Nucleus accumbens (tissue), 56 donors: ENCODE results near the gene KIF11.
A peak's percentile ranks its signal among the peaks of the same experiment; 100 is the strongest.

Experiments
- DNase-seq, 56 donors: peaks; one replicate each; lab custom pipeline; 2025; lab: John Stamatoyannopoulos, UW

The KIF11 gene

DNA sequence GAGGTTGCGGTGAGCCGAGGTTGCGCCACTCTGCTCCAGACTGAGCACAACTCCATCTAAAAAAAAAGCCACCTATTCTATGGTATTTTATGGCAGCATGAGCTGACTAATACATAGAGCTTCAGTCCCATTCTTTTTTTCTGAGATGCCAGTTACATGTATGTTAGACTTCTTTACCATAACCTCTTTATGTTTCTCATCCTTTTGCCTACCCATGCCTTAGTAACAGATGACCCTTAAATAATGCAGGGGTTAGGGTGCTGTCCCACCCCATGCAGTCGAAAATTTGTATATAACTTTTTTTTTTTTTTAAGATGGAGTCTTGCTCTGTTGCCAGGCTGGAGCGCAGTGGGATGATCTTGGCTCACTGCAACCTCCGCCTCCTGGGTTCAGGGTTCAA is 74.1 kb downstream of the KIF11 start:
- DNase-seq = no peak

DNA sequence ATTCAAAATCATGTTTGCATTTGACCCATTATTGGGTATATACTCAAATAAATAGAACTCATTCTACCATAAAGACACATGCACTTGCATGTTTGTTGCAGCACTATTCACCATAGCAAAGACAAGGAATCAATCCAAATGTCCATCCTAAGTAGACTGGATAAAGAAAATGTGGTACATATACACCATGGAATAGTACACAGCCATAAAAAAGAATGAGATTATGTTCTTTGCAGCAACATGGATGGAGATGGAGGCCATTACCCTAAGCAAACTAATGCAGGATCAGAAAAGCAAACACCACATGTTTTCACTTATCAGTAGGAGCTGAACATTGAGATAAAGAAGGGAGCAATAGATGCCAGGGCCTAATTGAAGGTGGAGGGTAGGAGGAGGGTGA is 84.8 kb downstream of the KIF11 start:
- DNase-seq = no peak

DNA sequence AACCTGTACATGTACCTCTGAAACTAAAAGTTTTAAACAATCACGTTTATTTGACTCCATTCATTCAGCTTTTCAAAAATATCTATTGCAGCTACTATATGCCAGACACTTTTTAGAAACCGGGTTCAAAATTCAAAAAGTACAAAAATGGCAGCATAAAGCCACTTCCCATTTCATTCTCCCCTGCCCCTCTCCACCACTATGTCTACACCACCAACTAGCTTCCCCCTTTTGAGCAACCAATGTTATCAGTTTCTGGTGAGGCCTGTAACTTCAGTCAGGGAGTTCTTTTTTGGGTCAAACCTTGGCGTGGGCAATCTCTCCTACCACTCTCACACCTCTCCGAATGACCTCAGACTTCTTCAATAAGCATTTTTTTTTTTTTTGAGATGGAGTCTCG is 85.3 kb downstream of the KIF11 start:
- no peak for DNase-seq

DNA sequence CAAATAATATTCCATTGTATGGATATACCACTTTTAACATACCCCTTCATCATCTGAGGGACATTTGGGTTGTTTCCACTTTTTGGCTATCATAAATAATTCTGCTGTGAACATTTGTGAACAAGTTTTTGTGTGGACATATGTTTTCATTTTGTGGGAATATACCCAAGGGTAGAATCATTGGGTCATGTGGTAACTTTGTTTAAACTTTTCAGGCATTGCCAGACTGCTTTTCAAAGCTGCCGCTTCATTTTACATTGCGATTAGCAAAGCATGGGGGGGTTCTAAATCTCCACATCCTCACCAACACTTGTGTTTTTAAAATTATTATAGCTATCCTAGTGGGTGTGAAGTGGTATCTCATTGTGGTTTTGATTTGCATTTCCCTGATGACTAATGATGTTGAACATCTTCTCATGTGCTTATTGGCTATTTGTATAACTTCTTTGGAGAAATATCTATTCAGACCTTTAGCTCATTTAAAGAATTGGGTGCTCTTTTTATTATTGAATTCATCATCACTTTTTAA is 88.4 kb downstream of the KIF11 start:
- no peak for DNase-seq

DNA sequence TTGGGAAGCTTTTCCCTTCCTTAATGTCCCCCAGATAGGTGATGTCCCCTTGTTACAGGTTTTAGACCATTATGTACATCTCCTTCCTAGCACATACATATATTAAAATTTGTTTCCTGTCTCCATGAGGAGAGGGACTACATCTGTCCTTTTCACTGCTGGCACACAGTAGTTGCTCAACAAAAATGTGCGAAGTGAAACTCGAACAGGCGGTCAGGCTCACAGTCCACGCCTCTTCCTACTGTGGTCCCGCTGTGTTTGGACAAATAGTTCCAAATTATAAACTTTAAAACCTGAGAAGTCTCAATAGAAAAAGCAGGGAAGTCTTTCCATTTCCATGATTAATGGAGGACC is 95.6 kb downstream of the KIF11 start:
- no peak for DNase-seq

DNA sequence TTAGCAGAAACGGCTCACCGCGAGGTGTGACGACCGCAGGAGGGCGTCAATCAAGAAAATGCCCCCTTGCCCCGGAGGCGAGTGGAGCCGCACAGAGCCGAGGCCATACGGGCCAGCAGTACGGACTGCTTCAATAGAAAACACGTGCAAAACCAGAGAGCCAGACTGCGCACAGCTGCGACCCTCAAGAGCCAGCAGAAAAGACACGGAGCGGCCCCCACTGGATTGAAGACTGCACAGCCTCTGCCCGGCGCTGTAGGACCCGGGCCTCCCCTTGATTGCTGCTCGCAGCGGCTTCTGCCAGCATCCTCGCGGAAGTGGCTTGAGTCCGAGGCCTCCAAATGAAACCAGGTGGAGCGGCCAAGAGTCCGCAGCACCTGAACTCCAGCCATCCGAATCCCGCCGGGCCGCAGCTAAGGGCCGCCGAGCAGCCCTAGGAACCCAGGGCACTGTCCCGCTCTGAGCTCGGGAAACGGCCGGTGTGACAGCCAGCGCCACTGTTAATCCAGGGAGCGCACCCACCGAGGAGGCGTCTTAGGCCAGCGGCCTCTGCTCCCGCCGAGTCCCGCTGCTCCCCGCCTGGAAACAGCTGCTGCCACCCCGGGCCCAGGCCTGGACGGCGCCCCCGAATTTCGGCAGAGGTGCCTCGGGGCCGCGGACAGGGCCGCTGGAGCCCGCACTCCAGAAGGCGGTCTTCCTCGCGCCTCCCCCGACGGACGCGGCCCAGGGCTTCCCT is 96.2 kb downstream of the KIF11 start:
- peak in 1 of 56 donors; percentile 15 for DNase-seq

DNA sequence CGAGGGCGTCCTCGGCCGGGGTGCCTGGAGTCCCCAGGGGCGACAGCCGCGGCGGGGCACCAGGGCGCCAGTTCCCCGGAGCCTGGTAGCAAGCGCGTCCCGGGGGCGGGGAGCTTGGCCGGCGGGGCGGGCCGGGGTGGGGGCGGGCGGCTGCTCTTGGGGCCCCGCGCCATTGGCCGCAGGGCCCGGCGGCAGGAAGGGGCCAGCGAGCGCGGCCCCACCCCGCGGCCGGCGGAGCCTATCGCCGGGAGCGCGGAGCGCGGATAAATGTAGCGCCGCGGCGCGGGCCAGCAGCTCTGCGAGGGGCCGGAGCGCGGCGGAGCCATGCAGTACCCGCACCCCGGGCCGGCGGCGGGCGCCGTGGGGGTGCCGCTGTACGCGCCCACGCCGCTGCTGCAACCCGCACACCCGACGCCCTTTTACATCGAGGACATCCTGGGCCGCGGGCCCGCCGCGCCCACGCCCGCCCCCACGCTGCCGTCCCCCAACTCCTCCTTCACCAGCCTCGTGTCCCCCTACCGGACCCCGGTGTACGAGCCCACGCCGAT is 96.8 kb downstream of the KIF11 start, which contains the start of gene HHEX:
Gene HHEX (plus strand): TSS at position 293 of the 548 bp plus-strand sequence. CDS start 32 bp downstream, at position 325.
- DNase-seq = peak in 6 of 56 donors; percentile 5 to 31 (median 15)

DNA sequence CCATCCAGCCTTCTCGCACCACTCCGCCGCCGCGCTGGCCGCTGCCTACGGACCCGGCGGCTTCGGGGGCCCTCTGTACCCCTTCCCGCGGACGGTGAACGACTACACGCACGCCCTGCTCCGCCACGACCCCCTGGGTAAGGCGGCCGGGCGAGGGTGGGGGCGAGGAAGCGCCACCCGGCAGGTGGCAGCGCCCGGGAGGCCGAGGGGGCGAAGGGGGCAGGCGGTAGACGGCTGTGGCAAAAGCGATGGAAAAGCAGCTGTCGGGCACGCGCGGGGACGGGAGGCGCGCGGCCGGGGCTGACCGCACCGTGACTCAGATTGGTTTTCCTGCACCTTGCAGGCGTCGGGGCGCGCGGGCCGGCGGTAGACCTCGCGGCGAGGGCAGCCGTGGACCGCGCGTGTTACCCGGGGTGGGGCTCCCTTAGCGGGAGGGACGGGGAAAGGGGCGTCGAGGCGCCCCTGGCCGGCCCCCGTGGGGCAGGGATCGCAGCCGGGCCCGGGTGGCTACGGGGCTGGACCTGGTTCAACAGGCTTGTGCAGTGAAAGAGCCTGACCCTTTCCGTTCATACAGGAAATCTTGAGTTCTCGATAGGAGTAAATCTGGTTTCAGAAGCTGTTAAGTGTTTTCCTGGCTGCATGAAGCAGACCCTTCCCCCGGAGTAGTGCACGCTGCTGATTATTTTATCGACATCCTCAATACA is 97.4 kb downstream of the KIF11 start:
- peak in 2 of 56 donors; percentile 6 to 8 for DNase-seq

DNA sequence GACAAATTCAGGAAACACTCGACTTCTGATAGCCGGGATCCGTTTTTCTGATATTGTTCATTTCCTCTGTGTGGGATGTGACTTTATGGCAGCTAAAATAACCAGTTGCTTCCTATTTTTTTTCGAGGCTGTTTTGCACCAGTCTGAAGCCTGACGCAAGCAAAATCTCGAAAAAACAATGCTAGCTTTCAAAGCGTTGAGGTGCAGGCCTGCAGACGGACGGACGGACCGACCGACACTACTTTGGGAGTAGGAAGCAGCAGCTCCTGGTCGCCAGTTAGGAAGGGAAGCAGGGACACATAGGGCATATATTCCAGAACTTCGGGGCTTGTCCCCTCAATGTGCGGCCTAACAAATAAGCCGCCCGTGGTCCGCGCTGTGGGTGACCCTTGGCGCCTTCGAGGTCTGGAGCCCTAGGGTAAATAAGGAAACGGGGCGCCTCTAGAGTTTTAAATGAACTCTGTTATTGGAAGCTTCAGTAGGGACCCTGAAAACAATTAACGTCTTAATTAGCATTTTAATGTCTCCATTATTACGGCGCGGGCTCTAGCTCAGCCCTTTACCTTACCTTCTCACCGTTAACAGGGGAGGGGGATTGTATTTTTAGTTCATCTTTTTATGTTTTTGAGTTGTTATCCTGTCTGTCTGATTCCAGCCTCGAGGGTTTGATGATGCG is 98.1 kb downstream of the KIF11 start:
- peak in 1 of 56 donors; percentile 14 for DNase-seq

DNA sequence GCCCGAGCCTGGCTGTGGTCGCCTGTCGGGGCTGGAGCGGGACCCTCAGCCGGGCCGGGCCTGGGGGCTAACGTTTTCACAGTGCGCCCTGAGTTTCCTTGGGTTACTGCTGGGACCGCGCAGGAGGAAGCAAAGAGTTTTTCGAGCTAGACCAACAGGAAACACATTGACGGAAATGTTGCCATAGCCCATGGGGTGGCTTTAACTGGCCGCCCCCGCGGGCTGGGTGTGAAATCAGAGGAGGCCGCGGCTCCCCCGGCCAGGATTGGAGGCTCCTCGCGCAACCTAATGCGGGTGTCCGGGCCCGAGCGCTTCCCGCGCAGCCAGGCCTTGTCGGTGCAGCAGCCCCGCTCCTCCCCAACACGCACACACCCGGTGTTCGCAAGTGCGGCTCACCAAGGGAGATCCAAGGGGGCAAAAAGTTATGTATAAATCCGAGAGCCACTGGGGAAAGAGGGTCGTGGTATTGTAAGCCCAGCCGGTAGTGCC is 98.7 kb downstream of the KIF11 start:
- DNase-seq = peak in 9 of 56 donors; percentile 14 to 36 (median 16)

DNA sequence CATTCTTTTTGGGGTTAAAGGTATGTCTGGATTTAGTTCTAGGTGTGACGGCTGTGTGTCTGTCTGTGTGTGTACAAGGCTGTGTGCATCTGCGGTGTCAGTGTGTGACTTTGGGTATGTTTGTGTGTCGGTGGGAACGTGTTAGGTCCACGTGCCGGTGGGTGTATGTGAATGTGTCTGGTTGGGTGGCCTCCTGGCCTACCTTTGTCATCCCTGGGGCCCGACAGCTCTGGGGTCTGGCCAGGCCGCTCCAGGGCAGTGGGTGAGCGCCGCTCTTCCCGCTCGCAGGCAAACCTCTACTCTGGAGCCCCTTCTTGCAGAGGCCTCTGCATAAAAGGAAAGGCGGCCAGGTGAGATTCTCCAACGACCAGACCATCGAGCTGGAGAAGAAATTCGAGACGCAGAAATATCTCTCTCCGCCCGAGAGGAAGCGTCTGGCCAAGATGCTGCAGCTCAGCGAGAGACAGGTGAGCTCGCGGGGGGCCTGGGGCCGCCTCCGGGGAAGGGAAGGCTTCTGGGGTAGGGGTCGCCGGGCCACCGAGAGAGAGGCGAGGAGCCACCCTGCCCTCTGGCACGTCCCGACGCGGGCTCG is 99.2 kb downstream of the KIF11 start:
- no peak for DNase-seq

DNA sequence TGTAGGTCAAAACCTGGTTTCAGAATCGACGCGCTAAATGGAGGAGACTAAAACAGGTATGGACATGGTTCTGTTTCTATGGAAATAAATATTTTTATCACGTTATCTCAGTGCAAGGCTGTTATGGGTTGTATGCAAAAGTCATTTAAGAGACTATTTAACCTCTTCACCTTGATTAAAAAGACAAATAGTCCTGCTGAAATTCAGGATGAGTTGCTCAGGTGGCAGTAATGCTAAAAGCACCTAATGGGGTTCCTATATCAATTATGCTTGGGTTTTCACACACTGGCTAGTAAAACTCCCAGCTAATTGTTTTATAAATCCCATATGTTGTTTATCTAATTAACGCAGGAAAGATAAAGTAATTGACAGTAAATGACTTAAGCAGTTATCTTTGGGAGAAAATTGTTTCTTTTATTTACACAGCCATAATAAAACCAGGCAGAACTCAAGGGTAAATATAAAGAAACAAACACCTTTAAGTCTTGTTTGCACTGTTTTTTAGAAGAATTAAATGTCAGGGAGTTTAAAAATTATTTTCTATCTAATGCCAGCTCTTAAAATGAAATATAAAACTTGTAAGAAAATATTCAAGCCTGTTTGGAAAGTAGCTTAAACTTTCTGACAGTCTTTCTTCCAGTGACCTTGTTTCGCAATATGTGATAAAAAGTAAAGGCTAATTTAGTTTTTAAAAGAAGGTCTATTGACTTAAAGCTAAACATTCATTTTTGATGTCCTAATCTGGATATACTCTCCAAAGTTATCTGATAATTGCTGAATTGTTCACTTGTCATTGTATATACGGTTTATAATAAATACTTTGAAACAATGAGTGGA is 100.0 kb downstream of the KIF11 start:
- no peak for DNase-seq

DNA sequence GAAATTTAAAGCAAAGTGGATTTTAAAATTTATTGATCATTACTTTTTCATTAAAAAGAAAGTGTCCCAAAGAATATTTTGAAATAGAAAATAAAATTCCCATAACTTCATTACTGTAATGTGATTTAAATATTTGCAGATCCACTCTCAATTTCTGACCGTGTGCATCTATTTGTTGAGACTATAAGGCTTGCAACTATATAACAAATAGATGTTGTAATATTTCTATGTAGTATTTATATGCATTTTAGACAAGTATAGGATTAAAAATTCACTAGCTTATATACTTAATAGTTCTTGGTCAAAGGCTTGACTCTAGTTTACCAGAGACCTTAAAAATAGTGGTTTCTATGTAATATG is 100.6 kb downstream of the KIF11 start:
- no peak for DNase-seq

DNA sequence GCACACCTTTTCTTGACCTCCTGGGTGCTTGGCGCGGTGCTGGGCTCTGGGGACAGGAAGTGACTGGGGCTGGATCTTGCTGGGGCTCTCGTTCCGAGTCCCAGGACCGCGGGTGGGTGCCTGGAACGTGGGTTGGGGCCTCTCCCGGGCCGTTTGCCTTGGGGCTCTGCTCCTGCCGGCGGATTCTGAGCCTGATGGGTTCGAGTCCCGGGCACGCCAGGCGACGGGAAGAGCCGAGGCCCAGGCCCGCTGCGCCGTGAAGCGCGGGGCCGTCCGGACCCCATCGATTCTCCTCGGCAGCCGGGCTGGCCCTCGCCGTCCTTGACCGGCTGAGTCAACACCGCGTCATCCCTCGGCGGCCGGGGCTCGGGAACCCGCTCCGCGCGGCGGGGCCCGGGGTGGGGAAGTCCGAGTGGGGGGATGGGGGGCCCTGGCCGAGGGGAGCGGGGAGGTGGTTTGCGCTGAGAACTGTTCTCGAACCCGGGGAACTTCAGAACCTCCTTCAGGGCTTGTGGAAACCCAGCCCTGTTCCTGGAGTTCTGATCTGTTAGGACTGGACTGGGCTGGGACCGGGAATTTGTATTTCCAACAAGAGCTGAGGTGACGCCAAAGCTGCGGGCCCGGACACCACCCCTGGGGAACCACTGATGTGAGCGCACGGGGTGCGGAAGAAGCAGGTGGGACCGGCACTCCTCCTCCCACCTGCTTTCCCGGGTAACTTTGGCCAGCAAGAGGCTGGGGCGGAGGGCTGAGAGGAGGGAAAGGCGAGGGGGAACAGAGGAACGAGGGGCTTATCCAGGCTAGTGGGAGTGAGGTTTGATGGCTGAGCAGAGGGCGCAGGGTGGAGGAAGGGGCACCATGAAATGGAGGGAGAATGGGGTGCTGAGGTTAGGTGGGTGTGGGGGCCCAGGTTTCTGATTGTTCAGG is 103.0 kb downstream of the KIF11 start:
- no peak for DNase-seq

DNA sequence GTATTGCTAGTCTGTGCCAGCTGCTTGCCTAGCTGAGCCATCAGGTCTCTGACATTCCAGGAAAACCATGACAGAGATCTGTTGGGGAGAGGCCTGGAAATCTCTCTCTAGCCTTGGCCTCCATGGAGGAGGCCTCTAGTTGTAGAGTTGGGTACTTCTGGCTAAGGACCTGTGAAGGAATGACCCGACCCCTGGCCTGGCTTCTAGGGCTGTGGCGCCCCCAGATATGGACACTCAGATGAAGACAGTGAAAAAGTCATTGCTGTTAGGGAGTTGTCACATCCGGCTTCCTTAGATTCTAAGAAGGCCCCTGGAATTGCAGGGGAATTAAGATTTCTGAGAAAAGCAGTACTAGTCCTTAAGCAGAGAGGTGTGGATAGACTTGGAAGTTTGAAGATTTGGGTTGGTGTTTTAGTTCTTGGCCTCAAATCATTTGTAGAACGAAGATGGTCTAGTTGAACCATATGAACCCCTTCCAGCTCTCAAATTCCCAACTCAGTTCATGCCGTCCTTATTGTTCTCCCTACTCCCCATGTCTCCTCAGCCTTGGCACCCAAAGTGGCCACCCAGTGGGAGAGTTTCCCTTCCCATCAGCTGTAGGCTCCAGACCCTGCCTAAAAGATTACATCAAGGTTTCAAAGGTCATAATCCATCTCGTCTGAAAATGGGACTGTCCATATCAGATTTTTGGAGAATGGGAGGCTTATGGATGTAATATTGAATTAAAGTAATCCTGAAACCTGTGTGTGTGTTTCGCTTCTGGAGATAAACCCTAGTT is 103.9 kb downstream of the KIF11 start:
- no peak for DNase-seq

DNA sequence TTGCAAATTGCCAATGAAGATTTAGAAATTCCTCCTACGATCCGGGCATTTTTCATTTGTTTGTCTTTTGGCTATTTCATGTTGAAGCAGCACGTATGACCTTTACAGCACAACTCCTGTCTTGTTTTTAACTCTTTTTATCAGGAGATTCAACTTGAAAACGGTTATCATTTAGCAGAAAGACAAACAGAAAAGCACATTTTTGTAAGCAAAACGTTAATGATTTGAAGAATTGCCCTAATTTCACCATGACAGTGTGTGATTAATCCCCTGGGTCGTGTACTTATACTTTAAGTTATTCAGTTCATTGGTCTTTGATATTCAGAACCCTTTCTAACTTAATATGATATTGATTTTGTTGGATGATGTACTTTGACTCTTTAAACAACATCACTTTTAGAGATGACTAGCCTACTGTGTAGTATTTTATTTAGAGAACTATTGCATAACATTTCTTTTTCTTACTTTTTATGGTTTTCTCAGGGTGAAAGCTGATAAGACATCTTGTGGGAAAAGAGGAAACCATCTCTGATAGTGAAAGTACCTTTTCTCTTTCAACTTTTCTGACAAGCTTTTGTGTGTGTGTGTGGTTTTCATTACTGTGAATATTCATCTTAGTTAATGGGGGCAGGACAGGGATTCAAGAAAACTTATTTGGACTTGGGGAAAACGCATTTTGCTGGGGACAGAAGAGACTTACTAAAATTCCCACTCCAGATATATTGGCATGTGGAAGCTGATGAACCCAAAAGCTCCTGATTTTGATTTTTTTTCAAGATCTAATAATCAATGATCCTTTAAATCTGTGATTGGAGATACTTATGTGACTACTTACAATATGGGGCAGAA is 105.0 kb downstream of the KIF11 start:
- no peak for DNase-seq

DNA sequence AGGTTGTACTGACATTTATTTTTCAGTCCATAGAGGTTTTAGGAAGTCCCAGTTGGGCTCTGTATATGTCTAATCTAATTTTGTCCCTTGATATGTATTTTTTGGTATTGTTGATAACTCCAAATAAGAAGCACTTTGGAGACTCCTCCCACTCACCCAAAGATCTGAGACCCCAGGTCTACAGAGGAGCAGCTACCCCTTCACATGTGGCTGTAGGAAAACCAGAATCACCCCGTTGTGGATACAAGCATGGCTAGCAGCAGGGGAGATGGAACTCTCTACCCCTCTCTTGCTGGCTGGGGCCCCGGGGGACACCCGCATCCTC is 106.2 kb downstream of the KIF11 start:
- DNase-seq = no peak
